GM12801 (cell line): Measurements from ENCODE around the gene ACBD5.

Experiments used
- CTCF ChIP-seq: IDR thresholded peaks from one replicate; pipeline ENCODE4 v1.5.1; 2011; ENCODE audit warnings: control low read depth; ENCODE audit not compliant: insufficient read length; ENCODE audit errors: extremely low read depth

ACBD5 gene

GRCh38 chr10:27253576-27253975 lies 13.0 kb upstream of the ACBD5 start:
- TF ChIP-seq CTCF = no peak

- no peak for TF ChIP-seq CTCF
These were observed 11.8 kb upstream of the ACBD5 start for GRCh38 chr10:27252267-27253000.

GRCh38 chr10:27251554-27251953 lies 11.0 kb upstream of the ACBD5 start:
- TF ChIP-seq CTCF = no peak

- no peak for TF ChIP-seq CTCF
These were observed 7.6 kb upstream of the ACBD5 start for GRCh38 chr10:27248215-27248614.

GRCh38 chr10:27247441-27247840 lies 6.8 kb upstream of the ACBD5 start:
- no peak for TF ChIP-seq CTCF

GRCh38 chr10:27247006-27247405 lies 6.4 kb upstream of the ACBD5 start:
- TF ChIP-seq CTCF = no peak

- no peak for TF ChIP-seq CTCF
These were observed 5.2 kb upstream of the ACBD5 start for GRCh38 chr10:27245836-27246235.
